OCI-LY7 (cell line): ENCODE measurements around the gene KPNA2.

Experiments used
- CTCF ChIP-seq: fragments of 200-600 bp; sonication (generic); conservative IDR thresholded peaks from 2 replicates; pipeline ENCODE4 v1.5.1; 2014; ENCODE audit warnings: mild to moderate bottlenecking, antibody characterized with exemption, low read length, moderate library complexity, mixed read lengths
- EZH2phosphoT487 ChIP-seq: fragments of 200-600 bp; sonication (generic); IDR thresholded peaks from 2 replicates; pipeline ENCODE4 v1.6.1; 2018; ENCODE audit warnings: low read depth, borderline replicate concordance, mild to moderate bottlenecking, mixed run types, antibody characterized with exemption, low read length, moderate library complexity, mixed read lengths

- TF ChIP-seq EZH2phosphoT487, result no peak
- no peak for TF ChIP-seq CTCF
These were observed 26.2 kb downstream of the KPNA2 start for GRCh38 chr17:68061512-68062313.
